Fibroblast of mammary gland (primary cell): ENCODE data around the gene VSIG8.

Source experiments
- DNase-seq: peaks from one replicate; pipeline ENCODE4 v3.0.0-alpha.2; 2010; ENCODE audit warnings: low read depth
- H3K4me3 ChIP-seq: 2 replicates; pipeline ENCODE4 v1.5.1; 2011; ENCODE audit warnings: low read depth, mild to moderate bottlenecking, low read length, moderate library complexity; ENCODE audit not compliant: control insufficient read depth
- CTCF ChIP-seq: conservative IDR thresholded peaks from 2 replicates; pipeline ENCODE4 v1.5.1; 2011; ENCODE audit warnings: low read depth, low read length, inconsistent platforms; ENCODE audit not compliant: control insufficient read depth, insufficient read depth

Gene VSIG8

GRCh38 chr1:159892944-159893343 is 30.5 kb upstream of the VSIG8 start:
- no peak for TF ChIP-seq CTCF
- no peak for DNase-seq

GRCh38 chr1:159891275-159892157 is 29.1 kb upstream of the VSIG8 start:
- DNase-seq: peak; percentile 92
- no peak overlapping the region for H3K4me3 ChIP-seq
- TF ChIP-seq CTCF: peak; percentile 100

More at GRCh38 chr1:159892944-159893343, 30.5 kb upstream of the VSIG8 start:
- H3K4me3 ChIP-seq: no peak overlapping the region

- no peak for DNase-seq
- TF ChIP-seq CTCF: no peak
- peak overlapping the region; percentile 19 for H3K4me3 ChIP-seq
These were observed 27.9 kb upstream of the VSIG8 start for GRCh38 chr1:159890390-159890789.

- H3K4me3 ChIP-seq: peak overlapping the region; percentile 19
- no peak for TF ChIP-seq CTCF
- peak; percentile 96 for DNase-seq
These were observed 27.4 kb upstream of the VSIG8 start for GRCh38 chr1:159889821-159890252.

- no peak overlapping the region for H3K4me3 ChIP-seq
- DNase-seq: no peak
- TF ChIP-seq CTCF: no peak
These were observed 26.7 kb upstream of the VSIG8 start for GRCh38 chr1:159889202-159889601.

- TF ChIP-seq CTCF: no peak
- DNase-seq: no peak
- H3K4me3 ChIP-seq: no peak overlapping the region
These were observed 21.8 kb upstream of the VSIG8 start for GRCh38 chr1:159884296-159884695.
